ENCODE measurements around the gene PLPP2.

- TF ChIP-seq CTCF (IDR thresholded peaks at IDR 0.05) (no peak), POLR2A (IDR thresholded peaks at IDR 0.05) (no peak)
Observed at GRCh38 chr19:327291-328024, 36.3 kb upstream of the PLPP2 start.
